HEK293 (cell line): Measurements from ENCODE around the gene RBM34.

ENCODE experiments used
- CTCF ChIA-PET: fragments of 350-600 bp; formaldehyde crosslinking; extraction: SDS; loops from one replicate; lab custom pipeline; 2021; ENCODE audit warnings: antibody characterized with exemption; lab: Yijun Ruan, JAX
- POLR2A ChIA-PET: fragments of 300-600 bp; formaldehyde crosslinking; extraction: SDS; loops from one replicate; lab custom pipeline; 2020; ENCODE audit warnings: antibody characterized with exemption, inconsistent platforms; lab: Yijun Ruan, JAX
- H3K27ac ChIP-seq: fragments of 200-500 bp; sonication (Bioruptor generic); 2 replicates; pipeline ENCODE4 v1.5.1; 2014; ENCODE audit warnings: low read depth, low read length, control low read depth, inconsistent platforms; ENCODE audit errors: extremely low read depth
- H3K36me3 ChIP-seq, 2 experiments: fragments of 200-500 bp in 1 of 2; sonication (Bioruptor generic) in 1 of 2; 1 replicate in 1 of 2; 2 replicates in 1 of 2; pipeline ENCODE4 v1.5.1; 2014 to 2017; ENCODE audit warnings: inconsistent platforms in 2 of 2, low read length in 2 of 2; ENCODE audit not compliant: control insufficient read depth in 2 of 2, insufficient read depth in 1 of 2
- H3K4me1 ChIP-seq: fragments of 200-500 bp; sonication (Bioruptor generic); 2 replicates; pipeline ENCODE4 v1.5.1; 2014; ENCODE audit warnings: mild to moderate bottlenecking, low read length, inconsistent platforms; ENCODE audit not compliant: control insufficient read depth, insufficient read depth
- H3K4me3 ChIP-seq: 2 replicates; pipeline ENCODE4 v1.5.1; 2011; ENCODE audit warnings: low read depth, mild to moderate bottlenecking, control low read depth, low read length, moderate library complexity
- H3K9me3 ChIP-seq: fragments of 200-500 bp; sonication (Bioruptor generic); 2 replicates; pipeline ENCODE4 v1.5.1; 2014; ENCODE audit warnings: low read depth, low read length, inconsistent platforms; ENCODE audit not compliant: control insufficient read depth, insufficient read depth
- ATF2 ChIP-seq: fragments of 450-650 bp; formaldehyde crosslinking; IDR thresholded peaks from 2 replicates; pipeline ENCODE4 v1.5.1; 2016; ENCODE audit warnings: missing biosample characterization, missing genetic modification characterization, low read depth
- GLIS2 ChIP-seq: fragments of 450-650 bp; formaldehyde crosslinking; IDR thresholded peaks from 2 replicates; pipeline ENCODE4 v1.5.1; 2016; ENCODE audit warnings: missing biosample characterization, missing genetic modification characterization
- IKZF3 ChIP-seq: fragments of 450-650 bp; IDR thresholded peaks from 2 replicates; pipeline ENCODE4 v1.5.0; 2018; ENCODE audit warnings: missing biosample characterization, mild to moderate bottlenecking, missing genetic modification characterization, moderate library complexity
- KLF10 ChIP-seq: fragments of 450-650 bp; IDR thresholded peaks from 2 replicates; pipeline ENCODE4 v1.5.1; 2018; ENCODE audit warnings: missing biosample characterization, mild to moderate bottlenecking, missing genetic modification characterization
- SCRT1 ChIP-seq: fragments of 450-650 bp; formaldehyde crosslinking; IDR thresholded peaks from 2 replicates; pipeline ENCODE4 v1.5.1; 2016; ENCODE audit warnings: missing biosample characterization, missing genetic modification characterization, borderline replicate concordance
- YY1 ChIP-seq: fragments of 450-650 bp; formaldehyde crosslinking; IDR thresholded peaks from 2 replicates; pipeline ENCODE4 v1.5.1; 2018; ENCODE audit warnings: missing biosample characterization, missing genetic modification characterization
- ZBTB20 ChIP-seq: fragments of 450-650 bp; formaldehyde crosslinking; IDR thresholded peaks from 2 replicates; pipeline ENCODE4 v1.5.1; 2016; ENCODE audit warnings: missing biosample characterization, missing genetic modification characterization
- ZFHX2 ChIP-seq: fragments of 450-650 bp; formaldehyde crosslinking; conservative IDR thresholded peaks from 2 replicates; pipeline ENCODE4 v1.5.1; 2016; ENCODE audit warnings: missing biosample characterization, missing genetic modification characterization
- ZFP69B ChIP-seq: fragments of 450-650 bp; formaldehyde crosslinking; IDR thresholded peaks from 2 replicates; pipeline ENCODE4 v1.5.1; 2016; ENCODE audit warnings: missing biosample characterization, missing genetic modification characterization
- ZNF138 ChIP-seq: fragments of 450-650 bp; formaldehyde crosslinking; IDR thresholded peaks from 2 replicates; pipeline ENCODE4 v1.5.1; 2016; ENCODE audit warnings: missing biosample characterization, missing genetic modification characterization, borderline replicate concordance
- ZNF140 ChIP-seq: fragments of 450-650 bp; formaldehyde crosslinking; IDR thresholded peaks from 2 replicates; pipeline ENCODE4 v1.5.1; 2016; ENCODE audit warnings: missing biosample characterization, missing genetic modification characterization
- ZNF214 ChIP-seq: fragments of 450-650 bp; formaldehyde crosslinking; IDR thresholded peaks from 2 replicates; pipeline ENCODE4 v1.5.1; 2017; ENCODE audit warnings: missing biosample characterization, mild to moderate bottlenecking, missing genetic modification characterization, borderline replicate concordance
- ZNF501 ChIP-seq: fragments of 450-650 bp; formaldehyde crosslinking; IDR thresholded peaks from 2 replicates; pipeline ENCODE4 v1.5.1; 2016; ENCODE audit warnings: missing biosample characterization, missing genetic modification characterization
- ZNF510 ChIP-seq: fragments of 450-650 bp; formaldehyde crosslinking; IDR thresholded peaks from 2 replicates; pipeline ENCODE4 v1.5.1; 2018; ENCODE audit warnings: mild to moderate bottlenecking, missing genetic modification characterization, missing biosample characterization; ENCODE audit not compliant: insufficient replicate concordance
- ZNF555 ChIP-seq: fragments of 450-650 bp; formaldehyde crosslinking; conservative IDR thresholded peaks from 2 replicates; pipeline ENCODE4 v1.5.1; 2017; ENCODE audit warnings: missing biosample characterization, mild to moderate bottlenecking, missing genetic modification characterization, inconsistent platforms
- ZNF561 ChIP-seq: fragments of 450-650 bp; IDR thresholded peaks from 2 replicates; pipeline ENCODE4 v1.5.1; 2018; ENCODE audit warnings: missing biosample characterization, missing genetic modification characterization, borderline replicate concordance
- ZNF600 ChIP-seq: fragments of 450-650 bp; formaldehyde crosslinking; IDR thresholded peaks from 2 replicates; pipeline ENCODE4 v1.5.1; 2016; ENCODE audit warnings: missing biosample characterization, missing genetic modification characterization
- ZNF837 ChIP-seq: fragments of 450-650 bp; formaldehyde crosslinking; IDR thresholded peaks from 2 replicates; pipeline ENCODE4 v1.5.1; 2016; ENCODE audit warnings: missing biosample characterization, missing genetic modification characterization
- TF ChIP-seq, protein P1 (sequence below): fragments of 450-650 bp; formaldehyde crosslinking; IDR thresholded peaks from 2 replicates; pipeline ENCODE4 v1.5.1; 2016; ENCODE audit warnings: missing biosample characterization, missing genetic modification characterization
- TF ChIP-seq, protein P2 (sequence below): fragments of 450-650 bp; formaldehyde crosslinking; IDR thresholded peaks from 2 replicates; pipeline ENCODE4 v1.5.1; 2016; ENCODE audit warnings: missing biosample characterization, missing genetic modification characterization
- TF ChIP-seq, protein P3 (sequence below): fragments of 450-650 bp; formaldehyde crosslinking; IDR thresholded peaks from 2 replicates; pipeline ENCODE4 v1.5.1; 2016; ENCODE audit warnings: missing biosample characterization, missing genetic modification characterization
- TF ChIP-seq, protein P4 (sequence below): fragments of 450-650 bp; formaldehyde crosslinking; IDR thresholded peaks from 2 replicates; pipeline ENCODE4 v1.5.1; 2016; ENCODE audit warnings: missing biosample characterization, missing genetic modification characterization
- TF ChIP-seq, protein P5 (sequence below): fragments of 450-650 bp; formaldehyde crosslinking; IDR thresholded peaks from 2 replicates; pipeline ENCODE4 v1.5.1; 2016; ENCODE audit warnings: missing biosample characterization, missing genetic modification characterization

The RBM34 gene, protein sequence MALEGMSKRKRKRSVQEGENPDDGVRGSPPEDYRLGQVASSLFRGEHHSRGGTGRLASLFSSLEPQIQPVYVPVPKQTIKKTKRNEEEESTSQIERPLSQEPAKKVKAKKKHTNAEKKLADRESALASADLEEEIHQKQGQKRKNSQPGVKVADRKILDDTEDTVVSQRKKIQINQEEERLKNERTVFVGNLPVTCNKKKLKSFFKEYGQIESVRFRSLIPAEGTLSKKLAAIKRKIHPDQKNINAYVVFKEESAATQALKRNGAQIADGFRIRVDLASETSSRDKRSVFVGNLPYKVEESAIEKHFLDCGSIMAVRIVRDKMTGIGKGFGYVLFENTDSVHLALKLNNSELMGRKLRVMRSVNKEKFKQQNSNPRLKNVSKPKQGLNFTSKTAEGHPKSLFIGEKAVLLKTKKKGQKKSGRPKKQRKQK

GRCh38 chr1:235160957-235161684 is at the start of gene RBM34:
TSS of gene RBM34 (minus strand) at chr1:235161250. CDS start at chr1:235161226, 24 bp downstream.
- POLR2A ChIA-PET = interaction anchor here (0.6 to 2.0 kb wide), 19 partner anchors 10 to 743 kb away, joined by 3 to 19 read pairs (median 4); partner anchors contain the start of genes ARID4B, B3GALNT2, GGPS1 and TBCE
- Histone ChIP-seq H3K4me1 (no peaks in the 10 kb centered on the region), H3K27ac (peak within 1 kb of the TSS; percentile 77), H3K4me3 (peak within 1 kb of the TSS; percentile 74), H3K9me3 (no peaks in the 10 kb centered on the region), H3K36me3 (peaks cover 32 to 39% of the 10 kb centered on the region in 2 experiments)
- CTCF ChIA-PET = interaction anchor here (0.6 to 1.2 kb wide), 6 partner anchors 11 to 1871 kb away, joined by 3 to 4 read pairs (median 3); no protein-coding TSS in a partner anchor
- peak; percentile 59; the same call in 1 of the 2 replicates for TF ChIP-seq KLF10 (tag by site-specific recombination)
- no peak for TF ChIP-seq ZFHX2 (tag by site-specific recombination)
- TF ChIP-seq, protein P1, sequence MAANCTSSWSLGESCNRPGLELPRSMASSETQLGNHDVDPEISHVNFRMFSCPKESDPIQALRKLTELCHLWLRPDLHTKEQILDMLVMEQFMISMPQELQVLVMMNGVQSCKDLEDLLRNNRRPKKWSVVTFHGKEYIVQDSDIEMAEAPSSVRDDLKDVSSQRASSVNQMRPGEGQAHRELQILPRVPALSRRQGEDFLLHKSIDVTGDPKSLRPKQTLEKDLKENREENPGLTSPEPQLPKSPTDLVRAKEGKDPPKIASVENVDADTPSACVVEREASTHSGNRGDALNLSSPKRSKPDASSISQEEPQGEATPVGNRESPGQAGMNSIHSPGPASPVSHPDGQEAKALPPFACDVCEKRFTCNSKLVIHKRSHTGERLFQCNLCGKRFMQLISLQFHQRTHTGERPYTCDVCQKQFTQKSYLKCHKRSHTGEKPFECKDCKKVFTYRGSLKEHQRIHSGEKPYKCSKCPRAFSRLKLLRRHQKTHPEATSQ (tag by site-specific recombination) = peak; percentile 62
- TF ChIP-seq SCRT1 (tag by site-specific recombination) = peak; percentile 95
- 0 out of 2 replicates have a peak, but pooled peaks have one; percentile 8 for TF ChIP-seq ATF2
- no peak for TF ChIP-seq ZNF555 (tag by site-specific recombination)
- TF ChIP-seq, protein P2, sequence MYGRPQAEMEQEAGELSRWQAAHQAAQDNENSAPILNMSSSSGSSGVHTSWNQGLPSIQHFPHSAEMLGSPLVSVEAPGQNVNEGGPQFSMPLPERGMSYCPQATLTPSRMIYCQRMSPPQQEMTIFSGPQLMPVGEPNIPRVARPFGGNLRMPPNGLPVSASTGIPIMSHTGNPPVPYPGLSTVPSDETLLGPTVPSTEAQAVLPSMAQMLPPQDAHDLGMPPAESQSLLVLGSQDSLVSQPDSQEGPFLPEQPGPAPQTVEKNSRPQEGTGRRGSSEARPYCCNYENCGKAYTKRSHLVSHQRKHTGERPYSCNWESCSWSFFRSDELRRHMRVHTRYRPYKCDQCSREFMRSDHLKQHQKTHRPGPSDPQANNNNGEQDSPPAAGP (tag by site-specific recombination) = peak; percentile 94
- TF ChIP-seq ZNF837 (tag by site-specific recombination) = no peak
- no peak for TF ChIP-seq ZNF140 (tag by site-specific recombination)
- peak; percentile 77 for TF ChIP-seq GLIS2 (tag by site-specific recombination)
- TF ChIP-seq ZNF138 (tag by site-specific recombination) = no peak
- TF ChIP-seq ZNF501 (tag by site-specific recombination) = peak; percentile 99
- no peak for TF ChIP-seq ZNF214 (tag by site-specific recombination)
- TF ChIP-seq, protein P3, sequence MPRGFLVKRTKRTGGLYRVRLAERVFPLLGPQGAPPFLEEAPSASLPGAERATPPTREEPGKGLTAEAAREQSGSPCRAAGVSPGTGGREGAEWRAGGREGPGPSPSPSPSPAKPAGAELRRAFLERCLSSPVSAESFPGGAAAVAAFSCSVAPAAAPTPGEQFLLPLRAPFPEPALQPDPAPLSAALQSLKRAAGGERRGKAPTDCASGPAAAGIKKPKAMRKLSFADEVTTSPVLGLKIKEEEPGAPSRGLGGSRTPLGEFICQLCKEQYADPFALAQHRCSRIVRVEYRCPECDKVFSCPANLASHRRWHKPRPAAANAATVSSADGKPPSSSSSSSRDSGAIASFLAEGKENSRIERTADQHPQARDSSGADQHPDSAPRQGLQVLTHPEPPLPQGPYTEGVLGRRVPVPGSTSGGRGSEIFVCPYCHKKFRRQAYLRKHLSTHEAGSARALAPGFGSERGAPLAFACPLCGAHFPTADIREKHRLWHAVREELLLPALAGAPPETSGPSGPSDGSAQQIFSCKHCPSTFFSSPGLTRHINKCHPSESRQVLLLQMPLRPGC = peak; percentile 86
- TF ChIP-seq YY1 = peak; percentile 77; the same call in 1 of the 2 replicates
- peak; percentile 95 for TF ChIP-seq IKZF3 (tag by site-specific recombination)
- TF ChIP-seq ZFP69B (tag by site-specific recombination) = peak; percentile 55
- TF ChIP-seq, protein P4, sequence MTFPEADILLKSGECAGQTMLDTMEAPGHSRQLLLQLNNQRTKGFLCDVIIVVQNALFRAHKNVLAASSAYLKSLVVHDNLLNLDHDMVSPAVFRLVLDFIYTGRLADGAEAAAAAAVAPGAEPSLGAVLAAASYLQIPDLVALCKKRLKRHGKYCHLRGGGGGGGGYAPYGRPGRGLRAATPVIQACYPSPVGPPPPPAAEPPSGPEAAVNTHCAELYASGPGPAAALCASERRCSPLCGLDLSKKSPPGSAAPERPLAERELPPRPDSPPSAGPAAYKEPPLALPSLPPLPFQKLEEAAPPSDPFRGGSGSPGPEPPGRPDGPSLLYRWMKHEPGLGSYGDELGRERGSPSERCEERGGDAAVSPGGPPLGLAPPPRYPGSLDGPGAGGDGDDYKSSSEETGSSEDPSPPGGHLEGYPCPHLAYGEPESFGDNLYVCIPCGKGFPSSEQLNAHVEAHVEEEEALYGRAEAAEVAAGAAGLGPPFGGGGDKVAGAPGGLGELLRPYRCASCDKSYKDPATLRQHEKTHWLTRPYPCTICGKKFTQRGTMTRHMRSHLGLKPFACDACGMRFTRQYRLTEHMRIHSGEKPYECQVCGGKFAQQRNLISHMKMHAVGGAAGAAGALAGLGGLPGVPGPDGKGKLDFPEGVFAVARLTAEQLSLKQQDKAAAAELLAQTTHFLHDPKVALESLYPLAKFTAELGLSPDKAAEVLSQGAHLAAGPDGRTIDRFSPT (tag by site-specific recombination) = no peak; the same call in 1 of the 2 replicates
- TF ChIP-seq, protein P5, sequence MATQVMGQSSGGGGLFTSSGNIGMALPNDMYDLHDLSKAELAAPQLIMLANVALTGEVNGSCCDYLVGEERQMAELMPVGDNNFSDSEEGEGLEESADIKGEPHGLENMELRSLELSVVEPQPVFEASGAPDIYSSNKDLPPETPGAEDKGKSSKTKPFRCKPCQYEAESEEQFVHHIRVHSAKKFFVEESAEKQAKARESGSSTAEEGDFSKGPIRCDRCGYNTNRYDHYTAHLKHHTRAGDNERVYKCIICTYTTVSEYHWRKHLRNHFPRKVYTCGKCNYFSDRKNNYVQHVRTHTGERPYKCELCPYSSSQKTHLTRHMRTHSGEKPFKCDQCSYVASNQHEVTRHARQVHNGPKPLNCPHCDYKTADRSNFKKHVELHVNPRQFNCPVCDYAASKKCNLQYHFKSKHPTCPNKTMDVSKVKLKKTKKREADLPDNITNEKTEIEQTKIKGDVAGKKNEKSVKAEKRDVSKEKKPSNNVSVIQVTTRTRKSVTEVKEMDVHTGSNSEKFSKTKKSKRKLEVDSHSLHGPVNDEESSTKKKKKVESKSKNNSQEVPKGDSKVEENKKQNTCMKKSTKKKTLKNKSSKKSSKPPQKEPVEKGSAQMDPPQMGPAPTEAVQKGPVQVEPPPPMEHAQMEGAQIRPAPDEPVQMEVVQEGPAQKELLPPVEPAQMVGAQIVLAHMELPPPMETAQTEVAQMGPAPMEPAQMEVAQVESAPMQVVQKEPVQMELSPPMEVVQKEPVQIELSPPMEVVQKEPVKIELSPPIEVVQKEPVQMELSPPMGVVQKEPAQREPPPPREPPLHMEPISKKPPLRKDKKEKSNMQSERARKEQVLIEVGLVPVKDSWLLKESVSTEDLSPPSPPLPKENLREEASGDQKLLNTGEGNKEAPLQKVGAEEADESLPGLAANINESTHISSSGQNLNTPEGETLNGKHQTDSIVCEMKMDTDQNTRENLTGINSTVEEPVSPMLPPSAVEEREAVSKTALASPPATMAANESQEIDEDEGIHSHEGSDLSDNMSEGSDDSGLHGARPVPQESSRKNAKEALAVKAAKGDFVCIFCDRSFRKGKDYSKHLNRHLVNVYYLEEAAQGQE (tag by site-specific recombination) = peak; percentile 51; the same call in 1 of the 2 replicates
- no peak for TF ChIP-seq ZNF510
- TF ChIP-seq ZBTB20 (tag by site-specific recombination) = peak; percentile 55; the same call in 1 of the 2 replicates
- peak; percentile 31; the same call in 1 of the 2 replicates for TF ChIP-seq ZNF561 (tag by site-specific recombination)
- TF ChIP-seq ZNF600 = peak; percentile 93
